ENCODE data around the gene DRC7.

- TF ChIP-seq POLR2A (IDR thresholded peaks at IDR 0.05) (no peak), CTCF (IDR thresholded peaks at IDR 0.05) (peak in 1 of 3 experiments; percentile 11)
Measured at GRCh38 chr16:57736419-57737351, 42.1 kb downstream of the DRC7 start.
